ENCODE data around the gene GABRG1. TPM values are rescaled to one million over a fixed set of nuclear protein-coding genes. Genes with fewer than 3 reads are reported as not detected.

The GABRG1 gene
- total and polyA plus RNA-seq, 2 donors from 2014 or later, result 0.04 TPM; not detected in 1

GRCh38 chr4:45989775-45990174, 134.1 kb downstream of the GABRG1 start:
- TF ChIP-seq, protein P1, sequence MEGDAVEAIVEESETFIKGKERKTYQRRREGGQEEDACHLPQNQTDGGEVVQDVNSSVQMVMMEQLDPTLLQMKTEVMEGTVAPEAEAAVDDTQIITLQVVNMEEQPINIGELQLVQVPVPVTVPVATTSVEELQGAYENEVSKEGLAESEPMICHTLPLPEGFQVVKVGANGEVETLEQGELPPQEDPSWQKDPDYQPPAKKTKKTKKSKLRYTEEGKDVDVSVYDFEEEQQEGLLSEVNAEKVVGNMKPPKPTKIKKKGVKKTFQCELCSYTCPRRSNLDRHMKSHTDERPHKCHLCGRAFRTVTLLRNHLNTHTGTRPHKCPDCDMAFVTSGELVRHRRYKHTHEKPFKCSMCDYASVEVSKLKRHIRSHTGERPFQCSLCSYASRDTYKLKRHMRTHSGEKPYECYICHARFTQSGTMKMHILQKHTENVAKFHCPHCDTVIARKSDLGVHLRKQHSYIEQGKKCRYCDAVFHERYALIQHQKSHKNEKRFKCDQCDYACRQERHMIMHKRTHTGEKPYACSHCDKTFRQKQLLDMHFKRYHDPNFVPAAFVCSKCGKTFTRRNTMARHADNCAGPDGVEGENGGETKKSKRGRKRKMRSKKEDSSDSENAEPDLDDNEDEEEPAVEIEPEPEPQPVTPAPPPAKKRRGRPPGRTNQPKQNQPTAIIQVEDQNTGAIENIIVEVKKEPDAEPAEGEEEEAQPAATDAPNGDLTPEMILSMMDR (IDR thresholded peaks at IDR 0.05; ENCODE audit: borderline replicate concordance, extremely low read depth, insufficient read depth), result no peak
- Histone ChIP-seq H3K27ac (ENCODE audit: low read depth in 2 of 2, low read length in 2 of 2) (no peak overlapping the region), H3K9me3 (ENCODE audit: control insufficient read depth in 2 of 3, insufficient read depth in 1 of 3, low read length in 3 of 3) (no peaks in the 10 kb centered on the region), H3K27me3 (ENCODE audit: control insufficient read depth, insufficient read depth, low read length) (no peaks in the 10 kb centered on the region), H3K4me3 (ENCODE audit: low read length in 3 of 3) (no peak overlapping the region), H3K36me3 (ENCODE audit: control insufficient read depth in 2 of 3, insufficient read depth in 3 of 3, low read length in 3 of 3) (no peaks in the 10 kb centered on the region), H3K9ac (ENCODE audit: low read length in 3 of 3) (no peak overlapping the region), H3K4me1 (ENCODE audit: control insufficient read depth in 2 of 3, insufficient read depth in 2 of 3, low read depth in 1 of 3, low read length in 3 of 3) (no peaks in the 10 kb centered on the region)
- DNase-seq, result no peak
- intact Hi-C loops (cut with DNase I), result no loop called here
- no peak for FAIRE-seq

DNA sequence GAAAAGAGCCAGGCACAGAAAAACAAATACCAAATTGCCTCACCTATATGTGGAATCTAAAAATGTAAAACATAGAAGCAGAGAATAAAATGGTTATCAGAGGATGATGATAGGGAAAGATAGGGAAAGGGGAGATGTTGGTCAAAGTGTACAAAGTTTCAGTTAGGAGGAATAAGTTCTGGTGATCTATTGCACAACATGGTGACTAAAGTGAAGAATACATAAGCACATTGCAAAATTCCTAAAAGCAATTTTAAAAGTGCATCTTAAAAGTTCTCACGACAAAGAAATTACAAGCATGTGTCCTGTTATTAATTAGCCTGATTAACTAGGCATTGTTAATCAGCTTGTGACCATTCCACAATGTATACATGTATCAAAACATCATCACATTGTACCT, 136.0 kb downstream of the GABRG1 start:
- intact Hi-C loops (cut with DNase I), result no loop called here
- Histone ChIP-seq H3K36me3 (ENCODE audit: control insufficient read depth in 2 of 3, insufficient read depth in 3 of 3, low read length in 3 of 3) (no peaks in the 10 kb centered on the region), H3K9me3 (ENCODE audit: control insufficient read depth in 2 of 3, insufficient read depth in 1 of 3, low read length in 3 of 3) (no peaks in the 10 kb centered on the region), H3K9ac (ENCODE audit: low read length in 3 of 3) (no peak overlapping the region), H3K27me3 (ENCODE audit: control insufficient read depth, insufficient read depth, low read length) (no peaks in the 10 kb centered on the region), H3K27ac (ENCODE audit: low read depth in 2 of 2, low read length in 2 of 2) (no peak overlapping the region), H3K4me1 (ENCODE audit: control insufficient read depth in 2 of 3, insufficient read depth in 2 of 3, low read depth in 1 of 3, low read length in 3 of 3) (no peaks in the 10 kb centered on the region), H3K4me3 (ENCODE audit: low read length in 3 of 3) (no peak overlapping the region)
- DNase-seq, result no peak
- TF ChIP-seq, protein P1 (IDR thresholded peaks at IDR 0.05; ENCODE audit: borderline replicate concordance, extremely low read depth, insufficient read depth), result no peak
- FAIRE-seq, result no peak
